IPS-NIHi11 (cell line): Measurements from ENCODE around the gene CDC42BPB.

ENCODE experiments used
- DNase-seq: peaks from one replicate; pipeline ENCODE4 v3.0.0; 2012; ENCODE audit warnings: mixed read lengths, low spot score

CDC42BPB gene

DNA sequence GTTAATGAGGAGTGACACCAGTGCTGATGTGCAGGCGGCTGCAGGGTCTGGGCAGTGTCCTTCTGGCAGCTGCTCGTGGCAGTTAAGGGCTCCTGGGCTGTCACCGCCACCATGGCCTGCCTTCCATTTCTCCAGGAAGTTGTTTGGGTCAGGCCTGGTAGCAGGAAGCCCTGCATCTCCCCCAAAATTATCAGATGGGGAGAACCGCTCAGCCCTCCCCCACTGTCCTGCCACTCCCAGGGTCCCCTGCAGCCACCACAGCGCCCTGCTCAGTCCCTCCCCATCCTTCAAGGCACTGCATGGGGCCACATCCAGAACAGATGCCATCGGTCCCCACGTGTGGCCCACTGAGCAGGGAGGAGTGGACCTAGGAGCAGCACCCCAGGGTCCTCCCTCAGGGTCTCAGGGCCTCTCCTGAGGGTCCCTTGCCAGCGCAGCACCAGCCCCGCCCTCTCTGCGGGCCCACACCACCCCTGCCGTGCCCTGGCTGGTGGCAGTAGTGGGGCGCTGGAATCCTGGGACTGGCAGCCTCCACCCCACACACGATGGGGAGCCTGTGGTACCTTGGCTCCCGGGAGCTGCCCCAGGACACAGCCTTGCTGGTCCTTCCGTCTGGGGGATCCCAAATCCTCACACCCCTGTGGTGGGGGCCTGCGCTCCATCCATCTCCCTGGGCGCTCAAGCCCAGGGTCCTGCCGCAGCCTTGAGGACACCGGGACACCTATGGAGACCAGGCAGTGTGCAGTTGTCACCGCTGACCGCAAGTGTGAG, 145.2 kb downstream of the CDC42BPB start:
- no peak for DNase-seq

DNA sequence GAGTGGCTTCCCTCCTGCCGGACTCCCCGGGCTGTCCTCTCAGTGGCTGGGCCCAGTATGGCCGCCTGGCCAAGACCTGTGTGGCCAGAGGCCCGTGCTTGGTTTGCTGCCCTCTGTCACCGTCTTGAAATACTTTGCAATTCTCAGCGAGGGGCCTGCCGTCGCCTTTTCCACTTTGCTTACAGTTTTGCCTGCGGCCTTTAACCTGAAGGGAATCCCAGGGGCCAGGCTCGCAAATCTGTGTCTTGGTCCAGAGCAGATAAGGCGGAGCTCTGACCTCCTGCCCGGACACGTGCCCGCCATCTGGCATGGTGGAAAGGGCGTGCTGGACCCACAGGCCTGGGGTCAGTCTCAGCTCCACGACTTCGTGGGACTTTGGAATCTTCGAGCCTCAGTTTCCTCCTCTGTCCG, 145.8 kb downstream of the CDC42BPB start:
- DNase-seq = no peak

DNA sequence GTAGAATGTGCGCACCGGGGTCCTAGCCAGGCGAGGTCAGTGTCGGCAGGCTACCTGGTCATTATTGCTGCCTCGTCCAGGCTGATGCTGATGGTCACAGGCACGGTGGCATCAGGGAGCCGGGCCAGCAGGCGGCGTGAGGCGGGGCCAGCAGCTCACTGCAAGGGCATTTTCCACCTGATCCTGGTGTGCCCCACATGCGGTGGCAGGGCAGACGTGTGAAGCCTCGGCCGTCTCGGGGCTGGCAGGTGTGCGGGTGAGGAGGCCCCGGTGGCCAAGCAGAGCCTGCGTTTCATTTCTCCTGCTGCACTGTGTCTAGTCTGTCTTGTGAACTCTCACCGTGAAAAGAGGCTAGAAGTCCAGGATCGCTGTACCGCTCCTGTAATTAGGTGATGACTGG, 146.9 kb downstream of the CDC42BPB start:
- DNase-seq = no peak

DNA sequence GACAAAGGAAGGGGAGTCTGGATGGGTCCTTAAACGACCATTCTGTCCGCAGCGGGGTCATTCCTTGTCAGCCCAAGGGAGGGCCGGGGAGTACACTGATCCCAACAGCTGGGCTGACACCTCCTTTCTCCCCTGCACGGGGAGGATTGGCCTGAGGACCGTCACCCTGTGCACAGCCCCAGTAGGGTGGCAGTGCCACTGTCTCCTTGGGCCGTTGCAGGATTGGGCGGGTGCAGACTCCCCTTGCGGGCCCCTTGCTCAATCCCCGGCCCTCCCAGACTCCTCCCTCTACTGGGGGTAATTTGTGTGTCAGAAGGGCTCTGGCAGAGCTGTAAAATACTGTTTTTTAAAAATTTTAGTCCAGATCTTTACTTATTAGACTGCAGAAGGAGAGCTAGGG, 147.4 kb downstream of the CDC42BPB start:
- DNase-seq = no peak

DNA sequence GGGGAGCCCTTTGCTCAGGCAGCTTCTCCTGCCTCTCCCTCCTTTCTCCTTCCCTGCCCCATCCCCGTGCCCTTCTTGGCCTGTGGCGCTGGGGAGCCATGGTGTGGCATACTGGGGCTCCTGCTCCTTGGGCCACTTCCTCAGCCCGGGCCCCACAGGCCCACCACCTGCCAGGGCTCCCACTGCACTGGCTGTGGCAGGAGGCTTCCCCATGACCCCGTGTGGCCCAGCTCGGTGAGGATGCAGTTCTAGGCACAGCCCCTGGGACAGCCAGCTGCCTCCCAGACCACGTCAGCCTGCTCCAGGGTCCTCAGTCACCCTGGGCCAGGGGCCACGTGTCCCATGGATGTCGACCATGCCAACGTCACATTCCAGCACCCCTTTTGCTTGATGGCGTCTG, 147.9 kb downstream of the CDC42BPB start:
- no peak for DNase-seq

DNA sequence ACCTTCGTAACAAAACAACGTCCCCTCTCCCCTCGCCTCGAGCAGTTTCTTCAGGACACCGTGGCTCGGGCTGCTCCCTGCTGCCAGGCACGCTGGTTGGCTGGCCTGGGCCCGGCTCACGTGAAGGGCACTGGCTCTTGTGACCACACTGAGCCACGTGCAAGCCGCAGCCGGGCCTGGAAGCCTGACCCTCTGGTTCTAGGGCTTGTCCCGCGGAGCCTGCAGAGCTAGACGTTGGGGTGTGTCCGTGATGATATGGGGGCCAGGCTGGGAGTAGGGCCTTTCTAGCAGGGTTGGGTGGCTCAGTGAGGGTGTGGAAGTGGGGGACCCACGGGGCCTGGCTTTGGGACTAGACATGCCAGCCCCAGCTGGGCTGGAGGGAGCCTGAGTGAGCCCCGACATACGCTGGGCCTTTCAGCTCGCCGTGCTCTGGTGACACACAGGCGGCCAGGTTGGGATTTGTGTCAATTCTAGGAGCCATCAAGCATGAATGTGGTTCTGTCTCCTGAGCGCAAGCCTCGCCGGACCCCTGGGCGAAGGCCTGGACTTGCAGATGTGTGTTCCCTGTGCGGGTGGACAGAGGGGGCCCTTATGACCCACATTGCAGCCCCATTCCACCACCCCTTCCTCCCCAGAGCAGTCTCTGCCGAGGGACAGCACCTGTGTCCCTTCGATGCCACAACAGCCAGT, 148.4 kb downstream of the CDC42BPB start:
- DNase-seq = no peak

DNA sequence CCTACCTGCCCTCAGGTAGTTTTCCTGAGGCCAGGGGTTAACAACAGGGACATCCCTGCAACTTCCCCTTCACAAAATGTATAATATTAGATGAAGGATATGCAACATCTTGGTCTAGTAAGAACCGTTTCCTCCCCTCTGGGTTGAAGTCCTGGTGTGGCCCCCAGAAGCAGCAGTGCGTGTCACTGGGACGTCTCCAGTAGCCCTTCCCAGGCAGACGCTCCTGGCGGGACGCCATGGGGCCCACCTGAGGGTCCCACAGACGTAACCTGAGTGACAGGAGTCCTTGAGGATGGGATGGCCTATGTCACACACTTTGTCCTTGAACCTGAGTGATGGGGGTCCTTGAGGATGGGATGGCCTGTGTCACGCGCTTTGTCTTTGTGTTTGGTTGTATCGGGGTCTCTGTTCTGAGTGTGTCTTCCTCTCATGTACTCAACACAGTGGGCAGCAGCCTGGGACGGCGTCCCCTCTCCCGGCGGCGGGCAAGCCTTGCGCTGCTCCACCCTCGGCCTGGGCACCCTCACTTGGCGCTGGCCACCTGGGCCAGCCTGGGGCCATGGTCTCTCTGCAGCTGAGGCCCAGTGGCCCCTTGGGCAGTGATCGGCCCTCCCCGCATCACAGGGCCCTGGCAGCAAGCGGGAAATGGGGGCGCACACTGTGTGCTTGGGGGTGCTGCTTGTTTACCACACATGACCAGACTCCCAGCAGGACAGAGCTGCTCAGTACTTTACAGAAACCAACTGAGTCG, 149.2 kb downstream of the CDC42BPB start:
- no peak for DNase-seq

DNA sequence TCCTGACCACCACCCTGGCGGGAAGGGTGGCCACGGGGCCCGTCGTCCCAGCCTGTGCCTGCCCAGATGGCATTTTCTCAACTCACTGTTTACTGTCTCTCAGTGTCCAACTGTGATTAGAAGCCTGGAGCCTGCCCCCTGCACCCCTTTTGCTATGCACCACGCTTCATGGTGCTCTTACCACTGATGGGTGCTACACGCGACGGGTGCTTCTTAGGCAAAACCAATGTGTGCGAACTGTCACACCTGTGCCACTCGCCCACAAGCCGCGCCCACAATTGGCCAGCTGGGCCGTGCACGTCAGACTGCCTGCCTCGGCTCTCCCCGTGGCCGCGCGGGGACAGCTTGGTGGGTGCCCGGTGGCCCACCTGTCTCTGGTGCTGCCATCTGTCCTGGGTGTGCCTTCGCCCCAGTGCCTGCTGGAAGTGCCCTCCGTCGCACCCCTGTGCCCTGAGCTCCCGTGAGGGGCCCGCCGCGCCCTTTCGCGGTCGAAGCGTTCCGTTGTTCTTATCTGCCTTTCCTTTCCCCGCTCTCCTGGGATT, 150.0 kb downstream of the CDC42BPB start:
- no peak for DNase-seq

DNA sequence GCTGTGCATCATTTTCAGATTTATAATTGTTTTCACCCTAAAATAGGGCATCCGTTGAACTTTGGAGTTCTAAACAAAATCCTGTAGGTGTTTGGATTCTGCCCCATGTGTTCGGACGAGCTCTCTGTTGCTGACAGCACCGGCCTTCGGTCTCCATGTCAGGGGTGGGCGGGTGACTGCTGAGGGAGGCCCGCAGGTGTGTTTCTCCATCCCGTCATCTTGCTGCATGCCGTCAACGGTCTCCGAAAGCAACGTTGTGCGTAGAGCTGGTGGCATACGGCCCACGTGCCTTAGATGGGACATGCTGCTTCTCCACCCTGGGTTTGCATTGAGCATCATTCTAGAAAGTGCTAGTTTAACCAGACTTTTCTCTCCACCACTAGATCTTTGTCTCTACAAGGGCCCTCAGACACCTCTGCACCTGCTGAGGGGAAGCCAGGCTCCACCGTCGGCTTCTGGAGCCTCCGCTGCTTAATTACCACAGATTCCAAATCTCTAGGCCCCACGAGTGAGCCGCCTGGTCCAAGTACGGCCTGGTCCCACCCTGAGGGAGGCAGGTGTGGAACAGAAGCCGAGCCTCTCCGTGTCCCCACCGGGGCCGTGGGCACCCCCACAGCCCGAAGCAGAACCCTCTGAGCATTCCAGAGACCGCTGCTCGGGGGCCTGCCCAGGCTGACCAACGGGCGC, 150.6 kb downstream of the CDC42BPB start:
- no peak for DNase-seq

DNA sequence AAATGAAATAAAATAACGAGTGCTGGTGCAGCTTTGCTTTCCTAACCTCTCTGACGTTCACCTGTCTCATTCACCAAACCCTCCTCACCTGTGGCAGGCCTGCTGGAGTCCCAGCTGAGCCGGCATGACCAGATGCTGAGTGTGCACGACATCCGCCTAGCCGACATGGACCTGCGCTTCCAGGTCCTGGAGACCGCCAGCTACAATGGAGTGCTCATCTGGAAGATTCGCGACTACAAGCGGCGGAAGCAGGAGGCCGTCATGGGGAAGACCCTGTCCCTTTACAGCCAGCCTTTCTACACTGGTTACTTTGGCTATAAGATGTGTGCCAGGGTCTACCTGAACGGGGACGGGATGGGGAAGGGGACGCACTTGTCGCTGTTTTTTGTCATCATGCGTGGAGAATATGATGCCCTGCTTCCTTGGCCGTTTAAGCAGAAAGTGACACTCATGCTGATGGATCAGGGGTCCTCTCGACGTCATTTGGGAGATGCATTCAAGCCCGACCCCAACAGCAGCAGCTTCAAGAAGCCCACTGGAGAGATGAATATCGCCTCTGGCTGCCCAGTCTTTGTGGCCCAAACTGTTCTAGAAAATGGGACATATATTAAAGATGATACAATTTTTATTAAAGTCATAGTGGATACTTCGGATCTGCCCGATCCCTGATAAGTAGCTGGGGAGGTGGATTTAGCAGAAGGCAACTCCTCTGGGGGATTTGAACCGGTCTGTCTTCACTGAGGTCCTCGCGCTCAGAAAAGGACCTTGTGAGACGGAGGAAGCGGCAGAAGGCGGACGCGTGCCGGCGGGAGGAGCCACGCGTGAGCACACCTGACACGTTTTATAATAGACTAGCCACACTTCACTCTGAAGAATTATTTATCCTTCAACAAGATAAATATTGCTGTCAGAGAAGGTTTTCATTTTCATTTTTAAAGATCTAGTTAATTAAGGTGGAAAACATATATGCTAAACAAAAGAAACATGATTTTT, 151.9 kb downstream of the CDC42BPB start:
- DNase-seq = no peak

DNA sequence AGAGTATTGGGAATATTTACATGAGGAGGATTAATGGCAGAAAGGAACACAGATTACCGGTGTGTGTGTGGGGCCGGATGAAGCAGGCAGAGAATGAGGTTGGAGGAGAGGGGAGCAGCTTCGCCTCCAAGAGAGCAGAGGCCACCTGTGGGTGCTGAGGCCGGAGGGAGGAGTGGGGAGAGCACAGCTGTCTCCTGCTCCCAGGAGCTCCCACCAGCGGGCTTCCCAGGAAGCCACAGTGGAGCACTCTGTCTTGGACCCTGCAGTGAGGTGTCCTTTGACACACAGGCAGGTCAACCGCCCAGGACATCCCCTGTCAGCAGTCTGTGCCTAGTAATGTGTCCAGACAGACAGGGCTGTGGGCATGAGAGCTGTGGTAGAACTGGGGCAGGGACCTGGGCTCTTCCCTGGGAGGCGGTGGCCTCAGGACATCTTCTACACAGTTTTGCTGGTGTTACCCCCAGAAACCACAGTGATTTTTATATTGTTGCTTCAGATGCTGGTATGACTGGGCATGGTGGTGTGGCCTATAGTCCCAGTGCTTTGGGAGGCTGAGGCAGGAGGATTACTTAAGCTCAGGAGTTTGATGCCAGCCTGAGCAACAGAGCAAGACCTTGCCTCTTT, 153.3 kb downstream of the CDC42BPB start:
- no peak for DNase-seq

DNA sequence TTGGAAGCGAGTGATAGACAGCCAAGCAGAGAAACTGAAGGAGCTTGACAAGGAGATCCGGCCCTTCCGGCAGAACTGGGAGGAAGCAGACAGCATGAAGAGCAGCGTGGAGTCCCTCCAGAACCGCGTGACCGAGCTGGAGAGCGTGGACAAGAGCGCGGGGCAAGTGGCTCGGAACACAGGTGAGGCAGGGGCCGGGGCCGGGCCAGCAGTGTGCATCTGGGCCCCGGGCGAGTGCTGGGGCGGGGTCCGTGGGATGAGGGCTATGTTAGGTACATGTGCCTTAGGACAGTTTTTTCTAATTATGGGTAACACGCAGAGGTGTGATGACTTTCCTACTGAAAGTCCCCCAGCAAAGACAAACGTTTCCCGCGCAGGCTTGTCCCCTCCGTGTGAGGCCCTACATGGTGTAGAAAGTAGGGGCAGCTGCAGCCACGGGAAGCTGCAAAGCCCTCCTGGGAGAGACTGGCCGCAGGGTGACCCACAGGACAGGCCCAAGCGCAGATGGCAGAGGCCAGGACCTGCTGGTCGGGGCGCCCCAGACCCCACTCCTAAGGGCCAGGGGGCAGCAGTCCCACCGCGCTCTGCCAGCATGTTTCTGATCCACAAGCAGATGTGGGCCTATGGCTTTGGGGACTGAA, 154.0 kb downstream of the CDC42BPB start:
- no peak for DNase-seq

DNA sequence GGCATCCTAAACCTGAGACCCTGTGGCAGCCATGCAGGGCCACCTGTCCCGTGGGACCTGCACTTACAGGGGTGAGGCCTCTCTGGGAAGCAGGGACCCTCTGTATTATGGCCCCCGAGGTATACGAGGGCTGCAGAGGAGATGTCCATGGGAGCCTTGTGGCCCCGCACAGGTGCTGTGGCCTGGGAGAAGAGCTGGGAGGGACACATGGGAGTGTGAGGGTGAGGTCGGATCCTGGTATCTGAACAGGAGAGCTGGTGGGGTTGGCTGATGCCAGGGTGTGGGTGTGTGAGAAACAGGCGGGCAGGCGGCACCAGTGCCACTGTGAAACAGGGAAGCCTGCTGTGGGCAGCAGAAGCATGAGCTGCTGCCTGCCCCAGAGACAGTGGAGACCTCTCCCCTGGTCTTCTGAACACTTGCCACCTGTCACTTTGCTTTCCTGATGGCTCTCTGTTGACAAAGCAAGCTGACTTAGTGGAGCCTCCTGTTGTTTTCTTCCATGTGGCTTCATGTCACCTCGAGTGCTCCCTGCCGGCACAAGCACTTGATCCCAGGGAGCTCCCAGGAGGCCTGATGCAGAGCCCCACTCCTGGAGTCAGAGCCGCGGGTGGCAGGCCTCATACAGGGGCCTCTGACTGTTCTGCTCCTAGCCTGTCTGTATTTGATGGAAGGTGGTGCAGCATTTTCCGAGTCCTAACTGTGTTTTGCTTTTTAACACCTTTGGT, 154.7 kb downstream of the CDC42BPB start:
- DNase-seq = no peak

DNA sequence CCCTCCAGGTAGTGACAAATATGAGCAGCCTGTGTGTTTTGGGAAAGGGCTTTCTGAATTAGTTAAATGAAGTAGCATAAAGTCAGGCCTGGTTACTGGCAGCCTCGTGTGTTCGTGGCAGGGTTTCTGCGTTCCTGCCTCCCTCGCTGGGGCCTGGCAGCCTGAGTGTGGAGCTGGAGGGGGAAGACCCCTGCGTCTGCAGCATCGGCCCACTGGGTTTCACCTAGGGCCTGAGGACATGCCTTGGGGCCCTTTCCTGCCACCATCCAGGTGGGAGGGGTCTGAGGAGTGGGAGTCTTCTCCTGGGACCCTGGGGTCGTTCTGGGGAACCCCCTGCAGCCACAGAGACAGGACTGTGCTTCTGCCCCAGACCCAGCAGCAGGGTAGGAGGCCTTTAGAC, 155.3 kb downstream of the CDC42BPB start:
- no peak for DNase-seq

DNA sequence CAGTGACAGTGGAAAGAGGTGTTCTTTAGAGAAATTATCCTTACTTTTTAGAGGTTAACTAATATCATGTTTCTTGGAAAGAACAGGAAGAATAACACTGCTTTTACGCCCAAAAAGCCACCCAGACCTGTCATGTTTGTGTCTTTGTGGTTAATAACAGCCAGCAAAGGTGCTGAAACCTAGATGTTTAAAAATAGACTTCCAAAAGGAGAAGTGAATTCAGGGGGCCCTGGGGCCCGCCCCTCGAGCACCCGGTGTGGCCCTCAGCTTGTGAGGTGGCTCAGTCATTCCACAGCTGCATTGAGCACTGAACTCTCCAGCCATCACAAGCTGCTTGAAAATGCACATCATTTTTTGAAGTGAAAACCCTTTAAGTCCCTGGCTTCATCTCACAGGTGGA, 155.7 kb downstream of the CDC42BPB start:
- DNase-seq = no peak

DNA sequence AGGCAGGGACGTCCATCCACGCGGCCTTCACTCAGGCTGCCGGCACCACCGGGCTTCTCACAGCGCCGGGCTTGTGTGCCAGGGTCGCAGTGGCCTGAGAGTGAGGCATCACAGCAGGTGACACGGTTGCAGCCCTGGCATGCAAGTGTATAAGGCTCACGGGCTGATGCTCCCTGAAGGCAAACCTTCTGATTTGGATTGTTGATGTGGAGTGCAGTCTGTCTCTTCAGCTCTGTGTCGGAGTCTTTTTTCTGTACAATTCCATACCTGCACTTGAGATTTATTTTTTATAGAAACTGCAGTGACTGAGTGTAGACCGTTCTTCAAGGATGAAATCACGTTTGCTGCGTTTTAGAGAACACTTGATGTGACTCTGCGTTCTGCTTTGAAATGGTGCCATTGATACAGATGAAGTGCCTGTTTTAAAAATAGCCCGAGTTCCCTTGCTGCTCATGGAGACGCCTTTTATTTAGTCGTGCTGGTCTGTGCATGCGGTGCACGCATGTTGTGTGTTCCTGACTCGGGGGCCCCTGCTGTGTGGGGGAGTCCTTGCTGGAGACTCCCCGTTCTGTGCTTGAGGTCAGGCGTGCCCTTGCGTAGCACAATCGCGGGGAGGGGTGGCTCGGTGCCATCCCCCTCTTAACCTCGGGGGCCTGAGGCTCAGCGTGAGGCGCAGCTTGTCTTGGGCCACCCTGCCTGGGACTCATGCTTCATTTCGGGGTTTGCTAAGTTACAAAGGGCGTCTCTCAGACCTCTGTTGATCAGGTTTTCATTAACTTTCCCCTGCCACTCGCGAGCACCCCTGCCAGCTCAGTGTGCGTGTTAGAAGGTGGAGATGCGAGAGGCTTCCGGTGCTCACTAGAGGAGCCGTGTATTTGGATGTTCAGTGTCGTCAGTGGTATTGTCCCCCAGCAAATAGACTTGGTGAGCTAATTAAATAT, 156.4 kb downstream of the CDC42BPB start:
- DNase-seq = no peak

DNA sequence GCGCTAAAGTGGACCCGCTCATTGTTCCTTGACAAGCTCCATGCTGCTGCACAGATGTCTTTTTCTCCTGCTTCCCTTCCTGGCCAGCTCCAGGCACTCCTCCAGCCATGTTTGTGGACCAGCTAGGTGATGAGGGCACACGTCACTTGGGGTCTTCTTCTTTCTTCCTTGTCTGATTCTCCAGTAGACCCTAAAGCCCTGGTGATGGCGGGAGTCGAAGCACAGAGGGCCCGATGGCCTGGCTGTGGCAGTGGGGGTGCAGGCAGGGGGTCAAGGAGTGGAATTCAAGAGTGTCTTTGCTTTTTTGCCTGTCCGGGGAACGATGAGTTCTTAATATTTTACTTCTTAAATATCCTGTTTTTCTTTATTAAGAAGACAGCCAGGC, 157.8 kb downstream of the CDC42BPB start:
- DNase-seq = no peak
